ENCODE measurements around the gene DOK6.

DOK6 gene

GRCh38 chr18:69528435-69528834 is 127.7 kb downstream of the DOK6 start:
- in situ Hi-C loops (cut with HindIII; ENCODE audit: low pct_ligation_motif_present, low sequenced_read_pairs): no loop called here
- H3K4me3 ChIP-seq (ENCODE audit: low read depth, low read length): no peak overlapping the region

GRCh38 chr18:69529151-69529550 is 128.5 kb downstream of the DOK6 start:
- DNase-seq: no peak
- H3K4me3 ChIP-seq (ENCODE audit: low read depth, low read length): no peak overlapping the region
- no peak overlapping the region for H3K27ac ChIP-seq
- in situ Hi-C loops (cut with HindIII; ENCODE audit: low pct_ligation_motif_present, low sequenced_read_pairs): no loop called here
- H3K27me3 ChIP-seq (replicated peaks): no peaks in the 10 kb centered on the region
- no peak for TF ChIP-seq CTCF (IDR thresholded peaks at IDR 0.05; ENCODE audit: low read depth, low read length, missing control alignments)
- no peaks in the 10 kb centered on the region for H3K36me3 ChIP-seq (replicated peaks)

More at GRCh38 chr18:69528435-69528834, 127.7 kb downstream of the DOK6 start:
- DNase-seq: no peak
- Histone ChIP-seq H3K27ac (no peak overlapping the region), H3K27me3 (replicated peaks) (no peaks in the 10 kb centered on the region), H3K36me3 (replicated peaks) (no peaks in the 10 kb centered on the region)
- TF ChIP-seq CTCF (IDR thresholded peaks at IDR 0.05; ENCODE audit: low read depth, low read length, missing control alignments): no peak

- Histone ChIP-seq H3K36me3 (replicated peaks) (no peaks in the 10 kb centered on the region), H3K27ac (no peak overlapping the region), H3K4me3 (ENCODE audit: low read depth, low read length) (no peak overlapping the region), H3K27me3 (replicated peaks) (no peaks in the 10 kb centered on the region)
- in situ Hi-C loops (cut with HindIII; ENCODE audit: low pct_ligation_motif_present, low sequenced_read_pairs): no loop called here
- no peak for DNase-seq
- TF ChIP-seq CTCF (IDR thresholded peaks at IDR 0.05; ENCODE audit: low read depth, low read length, missing control alignments): no peak
Measured at GRCh38 chr18:69531973-69532372, 131.3 kb downstream of the DOK6 start.

- no peak for DNase-seq
- TF ChIP-seq CTCF (IDR thresholded peaks at IDR 0.05; ENCODE audit: low read depth, low read length, missing control alignments): no peak
- H3K36me3 ChIP-seq (replicated peaks): no peaks in the 10 kb centered on the region
- in situ Hi-C loops (cut with HindIII; ENCODE audit: low pct_ligation_motif_present, low sequenced_read_pairs): no loop called here
- H3K27ac ChIP-seq: no peak overlapping the region
- no peak overlapping the region for H3K4me3 ChIP-seq (ENCODE audit: low read depth, low read length)
- no peaks in the 10 kb centered on the region for H3K27me3 ChIP-seq (replicated peaks)
Measured at GRCh38 chr18:69537183-69537582, 136.5 kb downstream of the DOK6 start.

- DNase-seq: no peak
- H3K36me3 ChIP-seq (replicated peaks): no peaks in the 10 kb centered on the region
- no peak overlapping the region for H3K4me3 ChIP-seq (ENCODE audit: low read depth, low read length)
- in situ Hi-C loops (cut with HindIII; ENCODE audit: low pct_ligation_motif_present, low sequenced_read_pairs): no loop called here
- no peaks in the 10 kb centered on the region for H3K27me3 ChIP-seq (replicated peaks)
- TF ChIP-seq CTCF (IDR thresholded peaks at IDR 0.05; ENCODE audit: low read depth, low read length, missing control alignments): no peak
- H3K27ac ChIP-seq: no peak overlapping the region
Measured at GRCh38 chr18:69538849-69539248, 138.2 kb downstream of the DOK6 start.

GRCh38 chr18:69539404-69539803 is 138.7 kb downstream of the DOK6 start:
- no peaks in the 10 kb centered on the region for H3K27me3 ChIP-seq (replicated peaks)
- no peak overlapping the region for H3K4me3 ChIP-seq (ENCODE audit: low read depth, low read length)
- no peak for TF ChIP-seq CTCF (IDR thresholded peaks at IDR 0.05; ENCODE audit: low read depth, low read length, missing control alignments)
- in situ Hi-C loops (cut with HindIII; ENCODE audit: low pct_ligation_motif_present, low sequenced_read_pairs): no loop called here
- H3K36me3 ChIP-seq (replicated peaks): no peaks in the 10 kb centered on the region
- no peak for DNase-seq
- H3K27ac ChIP-seq: no peak overlapping the region

Data from brain microvascular endothelial cell (primary cell).